ENCODE measurements around the gene GNG13. TPM values are rescaled to one million over a fixed set of nuclear protein-coding genes. Genes with fewer than 3 reads are reported as not detected.

Gene GNG13
- total RNA-seq, 1 experiment from 2014 or later: not detected

DNA sequence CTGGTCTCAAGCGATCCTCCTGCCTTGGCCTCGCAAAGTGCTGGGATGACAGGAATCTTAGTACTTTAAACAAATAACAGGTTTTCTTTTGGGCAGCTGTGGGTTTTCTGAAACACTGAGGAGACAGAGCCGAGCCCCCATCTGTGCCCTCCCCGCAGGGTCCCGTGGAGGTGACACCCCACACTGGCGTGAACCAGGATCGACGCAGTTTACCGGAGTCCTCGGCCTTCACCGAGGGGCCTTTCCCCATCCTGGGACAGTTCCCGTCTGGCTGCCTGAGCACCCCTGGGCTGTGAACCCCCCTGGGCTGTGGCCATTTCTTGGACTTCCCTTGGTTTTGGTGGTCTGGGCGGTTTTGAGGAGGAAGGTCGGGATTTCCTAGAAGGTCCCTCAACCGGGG is 15.3 kb upstream of the GNG13 start:
- BruUV-seq (replicated peaks): no TSS peak
- ChIA-PET CTCF (interaction anchor here (0.7 kb wide), 1 partner anchor 21 kb away, joined by 4 read pairs; no protein-coding TSS in a partner anchor), POLR2A (no interaction called here)
- H3K4me3 ChIP-seq (ENCODE audit: low read depth, low read length): no peak overlapping the region
- no peaks in the 10 kb centered on the region for H3K36me3 ChIP-seq (ENCODE audit: control insufficient read depth, insufficient read depth, low read length)
- no peaks in the 10 kb centered on the region for H3K27me3 ChIP-seq (replicated peaks; ENCODE audit: control insufficient read depth, insufficient read depth, low read length)
- no peak for TF ChIP-seq CTCF (IDR thresholded peaks at IDR 0.05; ENCODE audit: insufficient read depth in 1 of 2, low read depth in 1 of 2, low read length in 1 of 2, severe bottlenecking in 1 of 2, unreplicated experiment in 1 of 2)
- H3K36me3 Mint-ChIP-seq (ENCODE audit: insufficient read depth, unreplicated experiment): peaks cover 12% of the 10 kb centered on the region
- H3K27me3 Mint-ChIP-seq (ENCODE audit: insufficient read depth, unreplicated experiment): no peaks in the 10 kb centered on the region
- DNase-seq: no peak
- H3K9me3 ChIP-seq: no peaks in the 10 kb centered on the region
- no peaks in the 10 kb centered on the region for H3K9me3 Mint-ChIP-seq (ENCODE audit: unreplicated experiment)
- H3K27ac Mint-ChIP-seq (ENCODE audit: unreplicated experiment): no peak overlapping the region
- no peak overlapping the region for H3K4me3 Mint-ChIP-seq (ENCODE audit: unreplicated experiment)
- peaks cover 14% of the 10 kb centered on the region for H3K4me1 ChIP-seq
- H3K4me1 Mint-ChIP-seq (ENCODE audit: low read depth, unreplicated experiment): no peaks in the 10 kb centered on the region
- intact Hi-C loops (cut with micrococcal nuclease; ENCODE audit: unreplicated experiment): no loop called here

DNA sequence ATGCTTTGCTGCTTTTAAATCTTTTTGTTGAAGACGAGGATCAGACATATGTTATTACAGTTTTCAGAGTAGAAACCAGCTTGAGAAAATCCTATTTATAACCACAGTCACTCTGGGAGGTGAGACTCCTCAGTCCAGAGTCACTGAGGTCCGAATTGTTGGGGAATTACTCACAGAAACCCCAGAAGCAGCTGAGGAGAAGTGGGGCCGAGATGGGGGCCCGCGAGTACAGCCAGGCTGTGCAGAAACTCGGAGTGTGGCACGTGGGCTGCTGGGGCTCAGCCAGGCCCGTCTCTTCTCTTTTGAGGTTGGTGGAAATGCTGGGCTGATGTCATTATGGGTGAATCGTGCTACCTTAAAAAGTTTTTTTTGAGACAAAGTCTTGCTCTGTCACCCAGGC is 14.4 kb upstream of the GNG13 start:
- DNase-seq: no peak
- Histone ChIP-seq H3K4me3 (ENCODE audit: low read depth, low read length) (no peak overlapping the region), H3K27me3 (replicated peaks; ENCODE audit: control insufficient read depth, insufficient read depth, low read length) (no peaks in the 10 kb centered on the region), H3K4me1 (peaks cover 14% of the 10 kb centered on the region), H3K36me3 (ENCODE audit: control insufficient read depth, insufficient read depth, low read length) (no peaks in the 10 kb centered on the region), H3K9me3 (no peaks in the 10 kb centered on the region)
- BruUV-seq (replicated peaks): no TSS peak
- Mint-ChIP-seq H3K36me3 (ENCODE audit: insufficient read depth, unreplicated experiment) (peaks cover 12% of the 10 kb centered on the region), H3K4me1 (ENCODE audit: low read depth, unreplicated experiment) (no peaks in the 10 kb centered on the region), H3K27ac (ENCODE audit: unreplicated experiment) (no peak overlapping the region), H3K9me3 (ENCODE audit: unreplicated experiment) (no peaks in the 10 kb centered on the region), H3K4me3 (ENCODE audit: unreplicated experiment) (no peak overlapping the region), H3K27me3 (ENCODE audit: insufficient read depth, unreplicated experiment) (no peaks in the 10 kb centered on the region)
- CTCF ChIA-PET: interaction anchor here (0.7 kb wide), 1 partner anchor 20 kb away, joined by 4 read pairs; no protein-coding TSS in a partner anchor
- no peak for TF ChIP-seq CTCF (IDR thresholded peaks at IDR 0.05; ENCODE audit: insufficient read depth in 1 of 2, low read depth in 1 of 2, low read length in 1 of 2, severe bottlenecking in 1 of 2, unreplicated experiment in 1 of 2)
- POLR2A ChIA-PET: no interaction called here
- intact Hi-C loops (cut with micrococcal nuclease; ENCODE audit: unreplicated experiment): no loop called here

DNA sequence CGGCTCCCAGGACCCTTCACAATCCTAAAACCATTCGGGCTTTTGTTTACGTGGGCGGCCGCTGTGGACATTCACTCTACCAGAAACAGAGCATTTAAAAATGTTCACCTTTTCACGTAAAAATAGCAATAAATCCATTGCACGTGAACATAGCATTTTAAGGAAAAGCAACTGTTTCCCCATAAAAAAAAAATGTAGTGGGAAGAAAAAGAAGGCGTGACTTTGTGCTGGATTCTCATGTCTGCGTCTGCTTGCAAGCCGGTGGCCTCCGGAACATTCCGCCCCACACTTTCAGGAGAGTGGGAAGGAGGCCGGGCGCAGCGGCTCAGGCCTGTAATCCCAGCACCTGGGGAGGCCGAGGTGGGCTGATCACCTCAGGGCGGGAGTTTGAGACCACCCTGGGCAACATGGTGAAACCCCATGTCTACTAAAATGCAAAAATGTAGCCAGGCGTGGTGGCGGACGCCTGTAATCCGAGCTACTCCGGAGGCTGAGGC is 13.4 kb upstream of the GNG13 start:
- H3K4me3 ChIP-seq (ENCODE audit: low read depth, low read length): no peak overlapping the region
- no peaks in the 10 kb centered on the region for H3K27me3 Mint-ChIP-seq (ENCODE audit: insufficient read depth, unreplicated experiment)

More for the DNA sequence above, 13.4 kb upstream of the GNG13 start:
- H3K36me3 Mint-ChIP-seq (ENCODE audit: insufficient read depth, unreplicated experiment): peaks cover 12% of the 10 kb centered on the region
- H3K9me3 ChIP-seq: no peaks in the 10 kb centered on the region
- H3K27ac Mint-ChIP-seq (ENCODE audit: unreplicated experiment): no peak overlapping the region
- peak overlapping the region; percentile 58 for H3K4me3 Mint-ChIP-seq (ENCODE audit: unreplicated experiment)
- intact Hi-C loops (cut with micrococcal nuclease; ENCODE audit: unreplicated experiment): loop anchor here (1.0 kb wide), 1 partner anchor 241 kb away; no protein-coding TSS in a partner anchor
- no peaks in the 10 kb centered on the region for H3K4me1 Mint-ChIP-seq (ENCODE audit: low read depth, unreplicated experiment)
- ChIA-PET POLR2A (no interaction called here), CTCF (no interaction called here)
- no peaks in the 10 kb centered on the region for H3K9me3 Mint-ChIP-seq (ENCODE audit: unreplicated experiment)
- no peaks in the 10 kb centered on the region for H3K36me3 ChIP-seq (ENCODE audit: control insufficient read depth, insufficient read depth, low read length)
- peak in 1 of 2 experiments; percentile 2 for TF ChIP-seq CTCF (IDR thresholded peaks at IDR 0.05; ENCODE audit: insufficient read depth in 1 of 2, low read depth in 1 of 2, low read length in 1 of 2, severe bottlenecking in 1 of 2, unreplicated experiment in 1 of 2)
- no peaks in the 10 kb centered on the region for H3K27me3 ChIP-seq (replicated peaks; ENCODE audit: control insufficient read depth, insufficient read depth, low read length)
- DNase-seq: no peak
- peaks cover 14% of the 10 kb centered on the region for H3K4me1 ChIP-seq
- BruUV-seq (replicated peaks): no TSS peak

Measured in Caco-2 (cell line).